Kidney capillary endothelial cell (primary cell): ENCODE measurements around the gene KIRREL1.

Experiments
- DNase-seq: peaks from one replicate; pipeline ENCODE4 v3.0.0-alpha.2; 2018; ENCODE audit warnings: low spot score

The KIRREL1 gene

DNA sequence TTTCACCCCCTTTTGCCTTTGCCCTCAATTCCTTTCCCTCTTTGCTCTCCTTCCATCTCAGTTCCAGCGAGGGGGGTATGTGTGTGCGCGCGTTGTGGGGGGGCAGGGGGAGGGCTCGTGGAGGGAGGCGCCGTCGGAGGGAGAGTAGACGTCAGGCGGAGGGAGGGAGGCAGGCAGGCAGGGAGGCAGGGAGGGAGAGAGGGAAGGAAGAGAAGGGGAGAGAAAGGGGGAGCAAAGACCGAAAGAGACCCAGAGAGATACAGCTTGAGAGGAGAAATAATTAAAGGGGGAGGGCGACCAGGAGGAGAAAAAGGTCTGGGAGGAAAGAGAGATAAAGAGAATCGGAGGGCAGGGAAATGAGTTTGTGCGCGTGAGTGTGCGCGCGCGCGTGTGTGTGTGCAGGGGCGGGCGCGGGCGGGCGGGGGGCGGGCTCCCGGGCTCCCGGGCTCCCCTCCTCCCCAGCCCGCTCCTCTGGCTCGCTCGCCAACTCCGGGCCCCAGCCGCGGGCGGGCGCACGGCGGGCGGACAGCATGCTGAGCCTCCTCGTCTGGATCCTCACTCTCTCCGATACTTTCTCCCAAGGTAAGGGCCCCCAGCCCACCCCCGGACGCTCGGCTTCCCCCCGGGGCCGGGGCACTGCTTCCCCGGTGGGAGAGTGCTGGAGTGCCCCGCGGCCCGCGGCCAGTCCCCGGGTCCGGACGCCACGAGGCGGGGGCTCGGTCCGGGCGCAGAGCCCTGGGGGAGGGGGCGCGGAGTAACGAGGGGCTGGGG is at the start of gene KIRREL1:
TSS of gene KIRREL1 (plus strand) at position 499 of the 771 bp plus-strand sequence. CDS start at position 531, 32 bp downstream.
- DNase-seq: no peak

DNA sequence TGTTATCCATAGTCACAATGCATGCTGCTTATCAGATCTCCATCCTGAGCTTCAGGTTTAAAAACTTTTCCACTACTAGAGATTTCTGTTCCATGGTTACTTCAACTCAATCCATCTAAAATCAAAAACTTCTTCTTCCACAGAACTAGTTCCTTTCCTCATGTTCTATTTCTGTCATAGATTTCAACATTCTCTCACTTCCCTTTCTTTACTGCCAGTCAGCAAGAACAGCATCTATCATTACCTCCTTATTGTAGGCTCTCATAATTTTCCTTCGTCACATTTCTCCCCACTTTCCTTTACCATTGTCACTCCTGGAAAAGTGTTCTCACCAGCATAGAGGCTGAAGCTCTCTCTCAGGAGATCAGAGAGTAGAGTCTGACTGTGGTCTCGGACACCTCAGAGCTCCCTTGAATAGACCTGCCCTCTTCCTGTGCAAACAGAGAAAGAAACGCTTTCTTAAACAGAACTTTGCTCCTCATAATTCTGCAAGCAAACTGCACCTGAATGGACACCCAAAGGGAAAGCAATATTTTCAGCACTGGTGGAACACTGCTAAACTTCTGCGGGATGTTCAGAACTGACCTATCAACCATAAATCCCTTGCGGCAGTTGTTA is 48.7 kb upstream of the KIRREL1 start:
- no peak for DNase-seq

GRCh38 chr1:157948312-157949073 is 45.0 kb upstream of the KIRREL1 start:
- DNase-seq: peak; percentile 17

- DNase-seq: no peak
Observed at GRCh38 chr1:157949074-157949354, 44.4 kb upstream of the KIRREL1 start.

- DNase-seq: no peak
Observed at GRCh38 chr1:157951230-157951629, 42.2 kb upstream of the KIRREL1 start.

DNA sequence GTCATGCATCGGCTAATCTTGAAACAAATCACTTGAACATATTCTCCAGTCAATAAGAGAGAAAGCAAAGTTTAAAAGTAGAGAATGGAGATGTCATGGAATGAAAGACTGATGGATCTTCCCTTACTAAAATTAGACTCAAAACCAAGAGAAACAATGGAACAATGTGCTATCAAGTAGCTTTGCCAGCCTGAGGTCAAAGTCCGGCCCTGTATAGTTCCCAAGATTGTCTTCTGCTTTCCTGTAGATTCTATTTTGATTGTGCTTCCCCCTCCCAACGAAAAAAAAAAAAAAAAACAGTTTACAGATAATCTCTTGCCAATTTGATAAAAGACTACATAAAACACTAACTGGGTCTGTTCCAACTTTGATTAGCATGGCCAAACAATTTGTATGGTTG is 40.8 kb upstream of the KIRREL1 start:
- DNase-seq: no peak

- no peak for DNase-seq
Observed at GRCh38 chr1:157955221-157955620, 38.2 kb upstream of the KIRREL1 start.

- DNase-seq: no peak
Observed at GRCh38 chr1:157955857-157956256, 37.6 kb upstream of the KIRREL1 start.

- DNase-seq: no peak
Observed at GRCh38 chr1:157956732-157957131, 36.7 kb upstream of the KIRREL1 start.

GRCh38 chr1:157958263-157958662 is 35.2 kb upstream of the KIRREL1 start:
- DNase-seq: no peak

- no peak for DNase-seq
Observed at GRCh38 chr1:157959750-157960149, 33.7 kb upstream of the KIRREL1 start.

GRCh38 chr1:157960773-157961172 is 32.7 kb upstream of the KIRREL1 start:
- DNase-seq: no peak

DNA sequence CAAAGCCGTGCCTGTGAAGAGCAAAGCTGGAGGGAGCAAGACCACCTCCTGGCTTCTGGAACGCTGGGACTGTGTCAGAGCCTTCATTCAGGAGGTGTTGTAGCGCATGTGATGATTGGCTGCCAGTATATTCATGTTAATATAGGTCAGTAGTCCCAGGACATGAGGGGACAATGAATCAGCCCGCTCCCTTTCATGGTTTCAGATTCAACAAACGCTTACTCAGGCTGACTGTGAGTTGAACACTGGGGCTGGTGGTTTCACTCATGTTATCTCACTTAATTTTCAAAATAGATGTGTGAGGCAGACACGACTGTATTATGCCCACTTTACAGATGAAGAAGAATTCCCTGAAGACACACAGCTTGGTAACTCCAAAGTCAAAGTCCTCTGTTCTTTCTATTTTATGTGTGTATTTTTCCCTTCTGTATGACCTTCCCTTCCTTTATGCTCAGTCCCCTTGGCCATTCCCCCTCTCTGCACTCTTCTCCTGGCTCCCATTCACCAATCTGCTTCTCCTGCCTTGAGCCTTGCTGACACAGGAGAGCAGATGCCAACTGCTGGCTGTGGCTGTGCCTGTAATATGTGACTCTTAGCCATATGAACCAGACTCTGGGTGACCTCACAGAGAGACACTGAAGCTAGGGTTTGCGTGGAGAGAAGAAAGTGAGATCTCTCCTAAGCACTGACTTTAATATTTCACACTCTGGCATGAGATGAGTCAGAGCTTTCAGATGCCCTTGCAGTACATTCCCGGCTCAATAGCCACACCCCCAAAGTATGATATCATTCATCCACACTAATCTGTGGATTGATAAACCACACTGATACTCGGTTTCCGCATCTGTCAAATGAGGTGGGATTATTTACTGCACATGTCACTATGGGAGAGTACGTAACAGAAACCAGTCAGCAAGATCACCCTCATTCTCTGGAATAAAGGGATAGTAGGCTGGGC is 31.4 kb upstream of the KIRREL1 start:
- DNase-seq: peak; percentile 30

- peak; percentile 57 for DNase-seq
Observed at GRCh38 chr1:157963713-157964112, 29.7 kb upstream of the KIRREL1 start.

DNA sequence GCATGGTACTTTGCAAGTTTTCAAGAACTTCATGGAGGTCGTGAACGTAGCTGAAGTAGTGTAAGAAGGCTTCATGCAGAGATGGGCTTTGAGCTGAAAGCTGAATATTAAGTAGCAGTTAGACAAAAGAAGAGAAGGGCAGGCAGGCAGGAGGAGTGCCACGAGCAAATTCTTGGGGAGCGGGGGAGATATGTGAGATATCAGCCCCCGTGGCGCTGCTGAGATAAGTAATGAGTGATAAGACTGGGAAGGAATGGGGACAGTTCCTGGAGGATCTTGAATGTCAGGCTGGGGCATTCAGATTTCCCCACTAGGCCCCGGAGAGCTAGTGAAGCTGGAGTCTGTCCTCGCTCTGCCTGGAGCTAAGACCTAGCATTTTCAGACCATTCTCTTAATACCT is 27.9 kb upstream of the KIRREL1 start:
- no peak for DNase-seq

- no peak for DNase-seq
Observed at GRCh38 chr1:157966031-157966537, 27.4 kb upstream of the KIRREL1 start.

DNA sequence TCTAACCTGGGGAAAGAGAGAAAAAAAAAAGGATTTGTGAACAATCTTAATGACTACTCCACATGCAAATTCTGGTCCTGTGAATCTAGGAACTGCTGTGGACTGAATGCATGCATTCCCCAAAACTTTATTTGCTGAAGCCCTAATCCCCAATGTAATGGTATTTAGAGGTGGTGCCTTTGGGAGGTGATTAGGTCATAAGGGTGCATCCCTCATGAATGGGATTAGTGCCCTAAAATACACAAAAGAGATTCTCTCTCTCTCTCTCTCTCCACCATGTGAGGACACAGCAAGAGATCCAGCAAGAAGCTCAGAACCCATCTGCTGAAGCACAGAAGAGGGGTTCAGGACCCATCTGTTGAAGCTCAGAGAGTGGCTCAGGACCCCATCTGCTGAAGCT is 26.2 kb upstream of the KIRREL1 start:
- no peak for DNase-seq

DNA sequence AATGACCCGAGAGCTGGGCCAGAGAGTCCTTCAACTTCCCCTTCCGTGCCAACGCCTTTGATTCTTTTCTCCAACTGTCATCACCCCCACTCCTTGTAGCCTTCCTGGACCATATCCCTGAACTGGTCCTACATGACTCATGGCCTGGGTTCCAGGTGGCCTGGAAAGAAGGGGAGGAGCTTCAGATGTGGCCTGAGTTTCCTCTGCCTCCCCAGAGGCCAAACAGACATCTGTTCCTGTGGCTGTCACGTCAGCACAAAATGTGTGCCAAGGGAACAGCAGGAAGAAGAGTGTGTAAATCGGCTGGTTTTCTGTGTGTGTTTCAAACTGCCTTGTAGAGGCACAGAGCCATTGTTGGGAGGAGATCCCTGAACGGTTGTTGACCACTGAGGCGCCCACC is 24.9 kb upstream of the KIRREL1 start:
- peak; percentile 27 for DNase-seq

GRCh38 chr1:157968946-157969345 is 24.5 kb upstream of the KIRREL1 start:
- DNase-seq: peak; percentile 33

- DNase-seq: peak; percentile 84
Observed at GRCh38 chr1:157969697-157970485, 23.6 kb upstream of the KIRREL1 start.

DNA sequence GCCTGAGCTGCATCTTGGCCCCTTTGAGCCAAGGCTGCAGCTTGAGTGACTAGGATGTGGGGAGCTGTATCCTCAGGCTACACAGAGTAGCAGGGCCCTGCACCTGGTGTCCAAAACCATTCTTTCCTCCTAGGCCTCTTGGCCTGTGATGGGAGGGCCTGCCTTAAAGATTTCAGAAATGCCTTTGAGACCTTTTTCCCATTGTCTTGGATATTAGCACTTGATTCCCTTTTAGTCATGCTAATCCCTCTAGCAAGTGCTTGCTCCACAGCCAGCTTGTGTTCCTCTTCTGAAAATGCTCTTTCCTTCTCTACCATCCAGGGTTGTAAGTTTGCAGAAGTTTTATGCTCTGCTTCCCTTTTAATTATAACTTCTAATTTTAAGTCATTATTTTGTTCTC is 21.7 kb upstream of the KIRREL1 start:
- no peak for DNase-seq
